GM12878 (cell line): Measurements from ENCODE around the gene PARS2.

ENCODE experiments used
- CTCF ChIP-seq, 3 experiments: IDR thresholded peaks in 2 of 3; conservative IDR thresholded peaks in 1 of 3; 2 replicates each; pipeline ENCODE4 v1.5.1; 2011; ENCODE audit warnings: low read depth in 3 of 3, low read length in 3 of 3, mild to moderate bottlenecking in 3 of 3, control low read depth in 2 of 3, moderate library complexity in 2 of 3, inconsistent platforms in 1 of 3, mixed read lengths in 1 of 3; ENCODE audit not compliant: control insufficient read depth in 2 of 3, insufficient read depth in 1 of 3; ENCODE audit errors: extremely low read depth in 1 of 3
- TF ChIP-seq, protein P1 (sequence below): IDR thresholded peaks from 2 replicates; pipeline ENCODE4 v1.6.1; 2012; ENCODE audit warnings: improper control_type of control experiment, low read depth, low read length; ENCODE audit not compliant: insufficient replicate concordance

DNA sequence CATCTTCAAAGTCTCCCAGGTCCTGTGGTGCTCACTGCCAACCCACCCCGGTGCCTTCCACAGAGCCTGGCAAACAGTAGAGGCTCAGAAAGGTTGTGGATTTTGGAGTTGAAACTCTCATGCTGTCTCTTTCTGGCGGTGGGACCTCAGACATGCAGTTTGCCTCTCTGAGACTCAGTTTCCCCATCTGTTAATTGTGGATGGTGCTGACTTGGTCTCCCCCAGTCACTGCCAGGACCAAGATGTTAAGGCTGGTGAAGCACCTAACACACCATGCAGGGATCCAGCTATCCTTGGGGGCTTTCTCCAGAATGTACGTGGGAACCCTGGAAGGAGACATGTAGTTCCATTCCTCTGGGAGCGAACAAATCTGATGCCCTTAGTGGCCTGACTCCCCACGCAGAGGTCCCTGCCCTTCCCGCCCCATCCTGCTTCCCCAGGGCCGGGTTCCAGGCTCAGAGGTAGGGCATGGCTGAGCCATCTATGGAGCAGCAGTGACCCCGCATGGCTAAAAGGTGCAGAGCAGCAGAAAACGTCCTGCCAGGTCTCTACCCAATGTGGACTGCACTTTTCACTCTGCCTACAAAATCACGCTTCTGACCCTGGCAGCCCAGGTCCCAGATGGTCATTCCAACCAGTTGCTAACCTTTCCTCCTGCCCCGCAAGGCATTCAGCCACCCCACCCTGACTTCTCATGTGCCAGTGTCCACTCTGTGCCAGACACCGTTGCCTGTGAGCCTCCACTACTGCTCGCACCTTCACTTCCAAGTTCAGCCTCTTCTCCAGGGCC lies 46.0 kb upstream of the PARS2 start:
- TF ChIP-seq CTCF (IDR thresholded peaks at IDR 0.05 in 2 of 3, conservative IDR thresholded peaks at IDR 0.05 in 1 of 3; ENCODE audit: control insufficient read depth in 2 of 3, extremely low read depth in 1 of 3, insufficient read depth in 1 of 3, low read depth in 3 of 3, low read length in 3 of 3), result peak; percentile 91 to 96 (median 91)
- TF ChIP-seq, protein P1, sequence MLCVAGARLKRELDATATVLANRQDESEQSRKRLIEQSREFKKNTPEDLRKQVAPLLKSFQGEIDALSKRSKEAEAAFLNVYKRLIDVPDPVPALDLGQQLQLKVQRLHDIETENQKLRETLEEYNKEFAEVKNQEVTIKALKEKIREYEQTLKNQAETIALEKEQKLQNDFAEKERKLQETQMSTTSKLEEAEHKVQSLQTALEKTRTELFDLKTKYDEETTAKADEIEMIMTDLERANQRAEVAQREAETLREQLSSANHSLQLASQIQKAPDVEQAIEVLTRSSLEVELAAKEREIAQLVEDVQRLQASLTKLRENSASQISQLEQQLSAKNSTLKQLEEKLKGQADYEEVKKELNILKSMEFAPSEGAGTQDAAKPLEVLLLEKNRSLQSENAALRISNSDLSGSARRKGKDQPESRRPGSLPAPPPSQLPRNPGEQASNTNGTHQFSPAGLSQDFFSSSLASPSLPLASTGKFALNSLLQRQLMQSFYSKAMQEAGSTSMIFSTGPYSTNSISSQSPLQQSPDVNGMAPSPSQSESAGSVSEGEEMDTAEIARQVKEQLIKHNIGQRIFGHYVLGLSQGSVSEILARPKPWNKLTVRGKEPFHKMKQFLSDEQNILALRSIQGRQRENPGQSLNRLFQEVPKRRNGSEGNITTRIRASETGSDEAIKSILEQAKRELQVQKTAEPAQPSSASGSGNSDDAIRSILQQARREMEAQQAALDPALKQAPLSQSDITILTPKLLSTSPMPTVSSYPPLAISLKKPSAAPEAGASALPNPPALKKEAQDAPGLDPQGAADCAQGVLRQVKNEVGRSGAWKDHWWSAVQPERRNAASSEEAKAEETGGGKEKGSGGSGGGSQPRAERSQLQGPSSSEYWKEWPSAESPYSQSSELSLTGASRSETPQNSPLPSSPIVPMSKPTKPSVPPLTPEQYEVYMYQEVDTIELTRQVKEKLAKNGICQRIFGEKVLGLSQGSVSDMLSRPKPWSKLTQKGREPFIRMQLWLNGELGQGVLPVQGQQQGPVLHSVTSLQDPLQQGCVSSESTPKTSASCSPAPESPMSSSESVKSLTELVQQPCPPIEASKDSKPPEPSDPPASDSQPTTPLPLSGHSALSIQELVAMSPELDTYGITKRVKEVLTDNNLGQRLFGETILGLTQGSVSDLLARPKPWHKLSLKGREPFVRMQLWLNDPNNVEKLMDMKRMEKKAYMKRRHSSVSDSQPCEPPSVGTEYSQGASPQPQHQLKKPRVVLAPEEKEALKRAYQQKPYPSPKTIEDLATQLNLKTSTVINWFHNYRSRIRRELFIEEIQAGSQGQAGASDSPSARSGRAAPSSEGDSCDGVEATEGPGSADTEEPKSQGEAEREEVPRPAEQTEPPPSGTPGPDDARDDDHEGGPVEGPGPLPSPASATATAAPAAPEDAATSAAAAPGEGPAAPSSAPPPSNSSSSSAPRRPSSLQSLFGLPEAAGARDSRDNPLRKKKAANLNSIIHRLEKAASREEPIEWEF, result no peak
